Breast epithelium (tissue), 3 donors: Measurements from ENCODE around the gene C19orf25.

Experiments used
- POLR2A ChIP-seq: fragments of 450-650 bp; IDR thresholded peaks from one replicate; pipeline ENCODE4 v1.6.1; 2016; ENCODE audit warnings: antibody characterized with exemption, mild to moderate bottlenecking, moderate library complexity
- POLR2AphosphoS5 ChIP-seq, 3 donors: sonication (generic); formaldehyde crosslinking; IDR thresholded peaks; one replicate each; pipeline ENCODE4 v1.6.1; 2017; ENCODE audit warnings: antibody characterized with exemption in 3 of 3

DNA sequence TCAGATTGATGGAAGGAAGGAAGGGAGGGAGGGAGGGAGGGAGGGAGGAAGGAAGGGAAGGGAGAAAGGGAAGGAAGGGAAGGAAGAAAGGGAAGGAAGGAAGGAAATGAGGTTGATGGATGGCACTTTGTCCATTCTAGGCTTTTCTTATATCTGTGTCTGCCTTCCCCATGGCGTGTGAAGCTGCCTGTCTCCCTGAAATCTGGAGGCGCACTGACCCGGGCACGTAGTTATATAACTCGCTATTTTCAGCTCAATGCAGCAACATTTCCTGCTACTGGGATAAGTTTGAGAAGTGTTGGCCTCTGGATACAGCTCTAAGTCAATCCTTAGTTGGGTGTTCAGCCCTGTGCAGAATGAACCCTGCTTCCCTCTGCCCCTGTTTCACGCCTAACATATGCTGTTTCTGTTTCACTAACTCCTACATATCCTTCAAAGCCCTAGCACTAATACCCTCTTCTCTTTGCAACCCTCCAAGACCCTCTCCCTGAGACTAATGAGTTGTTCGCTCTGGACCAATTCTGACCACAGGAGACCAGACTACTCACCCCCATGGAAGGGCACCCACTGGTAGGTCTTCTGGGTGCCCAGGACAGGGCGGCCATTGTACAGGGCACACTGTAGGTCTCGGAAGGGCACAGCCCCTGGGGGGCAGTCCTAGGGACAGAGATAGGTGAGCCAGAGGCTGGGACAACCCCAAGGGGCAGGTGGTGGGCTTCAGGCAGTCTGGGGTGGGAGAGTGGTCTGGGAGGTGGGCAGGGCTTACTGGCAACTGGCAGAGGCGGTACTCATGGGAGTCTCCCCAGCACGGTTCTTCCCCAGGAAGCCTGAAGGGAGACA, 30.8 kb upstream of the C19orf25 start:
- TF ChIP-seq POLR2AphosphoS5 (IDR thresholded peaks at IDR 0.05) (no peak), POLR2A (no peak)
